Large intestine (tissue), 3 donors: ENCODE measurements around the gene LRRC75A. TPM values are rescaled to one million over a fixed set of nuclear protein-coding genes. Genes with fewer than 3 reads are reported as not detected.
"Not testable (repeated sequence)": the region's sequence is repeated elsewhere in the genome, so short reads cannot be mapped to it uniquely, and the experiment has no call there.

Source experiments
- DNase-seq, 2 donors: peaks; one replicate each; pipeline versions ENCODE4 v3.0.0 to v3.0.0-alpha.2; 2013
- H3K27ac ChIP-seq: one replicate; pipeline ENCODE4 v1.5.1; 2013; ENCODE audit warnings: low read length
- H3K27me3 ChIP-seq: 2 replicates; pipeline ENCODE4 v1.6.1; 2013; ENCODE audit warnings: low read length; ENCODE audit not compliant: control insufficient read depth, insufficient read depth
- H3K36me3 ChIP-seq: 2 replicates; pipeline ENCODE4 v1.6.1; 2013; ENCODE audit warnings: low read length; ENCODE audit not compliant: control insufficient read depth, insufficient read depth
- H3K4me1 ChIP-seq: one replicate; pipeline ENCODE4 v1.6.1; 2013; ENCODE audit warnings: low read length; ENCODE audit not compliant: control insufficient read depth, insufficient read depth
- H3K4me3 ChIP-seq: one replicate; pipeline ENCODE4 v1.5.1; 2013; ENCODE audit warnings: low read length
- H3K9me3 ChIP-seq: one replicate; pipeline ENCODE4 v1.6.1; 2013; ENCODE audit warnings: mild to moderate bottlenecking, low read depth, low read length, moderate library complexity; ENCODE audit not compliant: control insufficient read depth
- WGBS: methylation state at CpG from one replicate; pipeline ENCODE4 v1.1.5; 2013; ENCODE audit warnings: low lambda C conversion rate; ENCODE audit not compliant: insufficient coverage; 5-methylcytosine and 5-hydroxymethylcytosine counted together
- polyA plus RNA-seq: library from polyadenylated mRNA; unstranded; fragments of 120-200 nt; gene quantifications from one replicate; pipeline ENCODE4 v1.2.1, GENCODE V29; 2013

The LRRC75A gene
- polyA plus RNA-seq, 1 donor: 37.2 TPM

DNA sequence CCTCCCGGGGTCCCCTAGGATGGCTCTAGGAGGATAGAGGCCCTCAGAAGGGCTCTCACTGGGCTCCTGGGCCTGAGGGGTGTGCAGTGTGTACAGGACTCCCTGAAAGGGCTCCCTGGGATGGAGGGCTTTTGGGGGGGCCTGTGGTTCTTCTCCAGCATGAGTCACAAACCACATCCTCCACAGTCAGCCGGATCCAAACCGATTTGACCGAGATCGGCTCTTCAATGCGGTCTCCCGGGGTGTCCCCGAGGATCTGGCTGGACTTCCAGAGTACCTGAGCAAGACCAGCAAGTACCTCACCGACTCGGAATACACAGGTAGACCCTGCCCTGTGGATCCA, 72.1 kb downstream of the LRRC75A start:
- peaks cover 5% of the 10 kb centered on the region for H3K4me1 ChIP-seq
- DNase-seq: no peak
- H3K9me3 ChIP-seq: no peaks in the 10 kb centered on the region
- no peaks in the 10 kb centered on the region for H3K27me3 ChIP-seq
- H3K36me3 ChIP-seq: no peaks in the 10 kb centered on the region
- no peak overlapping the region for H3K4me3 ChIP-seq
- no peak overlapping the region for H3K27ac ChIP-seq
- WGBS: no CpG with 5 or more reads among the region's 10 CpGs

DNA sequence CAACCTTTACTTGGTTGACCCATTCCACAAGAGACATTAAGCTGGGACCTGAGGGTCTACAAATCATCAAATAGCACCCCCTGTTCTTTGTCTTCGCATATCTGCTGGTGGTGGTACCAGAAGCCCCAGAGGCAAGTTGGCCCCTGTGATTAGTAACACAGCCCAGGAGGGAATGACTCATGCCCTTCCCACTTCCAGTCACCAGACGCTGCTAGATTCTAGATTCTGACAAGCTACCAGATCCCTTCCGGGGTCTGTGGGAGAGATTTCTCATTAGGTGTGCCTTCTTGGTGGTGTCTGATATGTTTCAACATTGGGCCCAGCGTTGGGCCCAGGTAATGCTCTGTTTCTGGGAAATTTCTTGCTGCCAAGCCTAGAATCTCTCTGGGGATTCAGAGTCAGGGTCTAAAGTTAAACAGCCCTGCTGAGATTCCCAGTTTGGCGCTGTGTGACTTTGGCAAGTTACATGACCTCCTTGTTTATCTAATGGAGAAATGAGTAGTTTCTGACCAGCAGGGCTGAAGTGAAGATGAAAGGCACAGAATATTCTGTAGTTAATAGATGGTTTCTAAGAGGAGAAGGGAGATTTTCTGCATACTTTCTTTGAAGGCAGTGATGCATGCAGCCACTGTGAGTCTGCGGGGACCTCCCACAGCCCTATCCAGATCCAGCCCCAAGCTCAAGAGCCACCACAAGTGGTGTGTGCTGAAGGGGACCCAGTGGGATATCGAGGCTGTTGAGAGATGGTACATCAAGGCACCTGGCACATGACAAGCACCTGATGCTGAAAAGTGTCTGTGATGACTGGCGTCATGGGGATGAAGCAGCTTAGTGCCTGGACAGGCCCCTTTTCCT, 72.7 kb downstream of the LRRC75A start:
- DNase-seq: peak in 1 of 2 donors; percentile 44
- H3K27me3 ChIP-seq: no peaks in the 10 kb centered on the region
- H3K27ac ChIP-seq: no peak overlapping the region
- no peak overlapping the region for H3K4me3 ChIP-seq
- no CpG with 5 or more reads among the region's 8 CpGs for WGBS
- H3K36me3 ChIP-seq: no peaks in the 10 kb centered on the region
- peaks cover 5% of the 10 kb centered on the region for H3K4me1 ChIP-seq
- no peaks in the 10 kb centered on the region for H3K9me3 ChIP-seq

DNA sequence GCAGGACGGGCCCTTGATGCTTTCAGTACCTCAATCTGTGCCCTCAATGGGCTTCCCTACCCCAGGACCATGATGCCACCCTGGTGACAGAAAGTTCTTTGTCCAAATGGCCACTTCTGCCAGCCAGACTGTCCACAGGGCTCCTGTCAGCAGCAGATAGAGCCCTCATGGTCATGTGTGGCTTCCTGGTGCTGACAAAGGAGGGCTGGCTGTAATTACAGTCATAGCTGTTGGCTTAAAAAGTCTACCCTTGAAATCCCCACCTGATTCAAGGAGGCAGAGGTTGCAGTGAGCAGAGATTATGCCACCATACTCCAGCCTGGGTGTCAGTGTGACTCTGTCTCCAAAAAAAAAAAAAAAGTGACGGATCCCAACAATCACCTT, 73.3 kb downstream of the LRRC75A start:
- Histone ChIP-seq H3K36me3 (no peaks in the 10 kb centered on the region), H3K9me3 (no peaks in the 10 kb centered on the region), H3K27ac (no peak overlapping the region), H3K4me3 (no peak overlapping the region), H3K4me1 (peaks cover 5% of the 10 kb centered on the region), H3K27me3 (no peaks in the 10 kb centered on the region)
- no CpG with 5 or more reads among the region's 2 CpGs for WGBS
- no peak for DNase-seq

DNA sequence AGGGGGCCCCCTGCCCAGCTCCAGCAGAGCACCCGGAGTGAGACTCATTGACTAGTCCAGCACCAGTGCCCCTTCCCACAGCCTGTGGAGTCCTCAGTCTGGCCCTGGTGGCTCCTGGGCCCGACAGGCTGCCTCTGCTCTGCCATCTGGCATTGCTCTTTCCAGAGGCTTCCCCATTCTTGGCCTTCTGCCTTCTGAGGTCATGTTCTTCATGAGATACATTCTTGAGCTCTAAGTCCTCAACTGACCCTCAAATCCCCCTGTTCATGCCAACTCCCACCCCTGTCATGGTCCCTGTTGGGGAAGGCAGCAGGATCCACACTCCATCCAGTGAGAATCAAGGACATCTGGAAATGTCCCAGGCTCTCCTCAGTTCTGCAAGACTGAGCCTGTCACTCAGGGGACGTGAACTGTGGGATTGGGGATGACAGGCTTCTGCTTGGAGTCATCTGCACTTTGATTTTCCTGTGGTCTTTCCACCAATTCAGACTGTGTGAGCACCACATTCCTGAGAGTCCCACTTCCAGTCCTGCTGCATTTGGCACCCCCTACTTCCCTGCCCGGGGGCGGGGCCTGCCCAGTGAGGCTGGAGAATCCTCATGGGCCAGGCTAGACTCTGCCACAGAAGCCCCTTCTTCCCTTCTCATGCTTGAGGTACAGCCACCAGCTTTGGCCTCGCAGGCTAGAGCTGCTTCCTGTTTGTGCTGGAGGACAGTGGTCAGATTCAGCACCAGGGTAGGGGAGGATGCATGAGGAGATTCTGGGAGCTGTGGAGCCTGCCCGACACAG, 73.9 kb downstream of the LRRC75A start:
- no peak overlapping the region for H3K4me3 ChIP-seq
- H3K9me3 ChIP-seq: no peaks in the 10 kb centered on the region
- H3K4me1 ChIP-seq: peaks cover 5% of the 10 kb centered on the region
- H3K36me3 ChIP-seq: no peaks in the 10 kb centered on the region
- no peaks in the 10 kb centered on the region for H3K27me3 ChIP-seq
- no CpG with 5 or more reads among the region's 7 CpGs for WGBS
- H3K27ac ChIP-seq: no peak overlapping the region
- DNase-seq: no peak

DNA sequence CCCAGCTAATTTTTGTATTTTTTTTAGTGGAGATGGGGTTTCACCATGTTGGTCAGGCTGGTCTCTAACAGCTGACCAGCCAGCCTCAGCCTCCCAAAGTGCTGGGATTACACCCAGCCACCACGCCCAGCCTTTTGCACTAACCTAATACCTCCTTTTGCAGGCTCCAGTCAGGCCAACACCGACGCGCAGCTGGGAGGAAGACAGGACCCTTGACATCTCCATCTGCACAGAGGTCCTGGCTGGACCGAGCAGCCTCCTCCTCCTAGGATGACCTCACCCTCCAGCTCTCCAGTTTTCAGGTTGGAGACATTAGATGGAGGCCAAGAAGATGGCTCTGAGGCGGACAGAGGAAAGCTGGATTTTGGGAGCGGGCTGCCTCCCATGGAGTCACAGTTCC, 74.6 kb downstream of the LRRC75A start:
- H3K27me3 ChIP-seq: no peaks in the 10 kb centered on the region
- H3K4me1 ChIP-seq: peaks cover 5% of the 10 kb centered on the region
- DNase-seq: no peak
- H3K4me3 ChIP-seq: no peak overlapping the region
- H3K36me3 ChIP-seq: no peaks in the 10 kb centered on the region
- 92% methylated on average over 2 of the region's 7 CpGs for WGBS
- no peak overlapping the region for H3K27ac ChIP-seq
- H3K9me3 ChIP-seq: no peaks in the 10 kb centered on the region

DNA sequence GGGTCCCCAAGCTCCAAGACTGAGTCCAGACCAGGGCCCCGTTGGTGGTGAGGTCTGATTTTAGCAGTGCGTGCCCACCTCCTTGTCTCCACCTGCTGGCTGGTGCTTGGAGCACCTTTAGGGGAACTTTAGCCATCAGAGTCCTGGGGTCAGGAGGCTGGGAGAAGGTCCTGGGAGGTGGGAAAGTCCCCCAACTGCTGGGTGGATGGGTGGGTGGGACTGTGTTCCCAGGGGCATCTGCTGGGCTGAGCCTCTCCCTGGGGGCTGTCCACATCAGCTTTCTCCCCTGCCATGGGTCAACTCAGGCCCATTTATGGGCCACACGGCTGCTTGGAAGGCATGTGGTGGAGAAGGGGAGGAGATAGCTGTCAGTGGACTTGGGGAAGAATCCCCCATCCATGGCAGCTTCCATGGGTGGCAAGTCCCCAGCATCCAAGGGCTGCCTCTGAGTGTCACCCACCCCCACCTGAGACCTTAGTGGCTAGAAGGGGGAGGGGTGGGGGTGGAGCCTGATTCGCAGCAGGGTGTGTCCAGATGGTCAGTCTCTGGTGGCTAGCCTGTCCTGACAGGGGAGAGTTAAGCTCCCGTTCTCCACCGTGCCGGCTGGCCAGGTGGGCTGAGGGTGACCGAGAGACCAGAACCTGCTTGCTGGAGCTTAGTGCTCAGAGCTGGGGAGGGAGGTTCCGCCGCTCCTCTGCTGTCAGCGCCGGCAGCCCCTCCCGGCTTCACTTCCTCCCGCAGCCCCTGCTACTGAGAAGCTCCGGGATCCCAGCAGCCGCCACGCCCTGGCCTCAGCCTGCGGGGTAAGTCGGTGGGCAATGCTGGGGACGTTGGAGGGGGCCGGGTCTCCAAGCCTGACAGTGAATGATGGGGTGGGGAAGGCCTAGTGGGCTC, 76.7 kb downstream of the LRRC75A start, which contains the start of gene TRPV2:
Gene TRPV2, plus strand, starts transcription at position 541 of the 894 bp plus-strand sequence. CDS start 2,098 bp downstream, outside the sequence.
- H3K4me3 ChIP-seq: peak within 1 kb of the TSS; percentile 26
- peaks cover 5% of the 10 kb centered on the region for H3K4me1 ChIP-seq
- no peaks in the 10 kb centered on the region for H3K27me3 ChIP-seq
- no CpG with 5 or more reads among the region's 21 CpGs for WGBS
- no peak for DNase-seq
- no peak within 1 kb of the TSS for H3K27ac ChIP-seq
- H3K36me3 ChIP-seq: no peaks in the 10 kb centered on the region
- no peaks in the 10 kb centered on the region for H3K9me3 ChIP-seq

DNA sequence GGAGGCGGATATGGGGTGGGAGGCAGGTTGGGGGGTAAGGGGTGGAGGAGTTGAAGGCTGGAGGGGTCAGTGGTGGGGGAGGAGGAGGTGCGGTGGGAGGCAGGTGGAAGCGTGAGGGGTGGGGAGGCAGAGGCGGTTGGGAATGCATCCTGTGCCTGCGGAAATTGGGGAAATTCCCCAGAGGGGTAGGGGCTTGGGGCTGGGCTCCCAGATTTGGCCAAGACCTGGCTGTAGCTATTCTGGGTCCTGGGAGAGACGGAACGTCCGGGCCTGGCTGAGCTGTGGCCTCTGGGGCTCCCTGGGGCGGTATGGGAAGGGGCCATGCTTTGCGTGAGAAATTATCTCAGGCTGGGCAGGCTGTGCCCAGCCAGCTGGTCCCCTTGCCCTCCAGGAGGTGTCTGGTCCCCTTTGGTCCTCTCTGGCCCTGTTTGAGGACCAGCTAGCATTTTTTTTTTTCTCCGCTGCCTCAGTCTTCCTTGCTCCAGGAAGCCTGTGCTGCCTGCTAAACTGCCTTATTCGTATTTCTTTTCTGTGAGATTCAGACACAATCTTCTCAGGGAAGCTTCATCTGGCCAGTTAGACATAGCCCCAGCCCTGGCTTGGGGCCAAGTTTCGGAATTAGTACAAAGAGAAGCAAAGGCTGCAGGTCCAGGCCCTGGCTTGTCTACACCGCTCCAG, 83.9 kb downstream of the LRRC75A start:
- H3K27me3 ChIP-seq: no peaks in the 10 kb centered on the region
- WGBS: no CpG with 5 or more reads among the region's 14 CpGs
- H3K4me3 ChIP-seq: no peak overlapping the region
- peaks cover 6% of the 10 kb centered on the region for H3K4me1 ChIP-seq
- H3K27ac ChIP-seq: no peak overlapping the region
- DNase-seq: peak; percentile 40 to 67
- H3K9me3 ChIP-seq: no peaks in the 10 kb centered on the region
- no peaks in the 10 kb centered on the region for H3K36me3 ChIP-seq

DNA sequence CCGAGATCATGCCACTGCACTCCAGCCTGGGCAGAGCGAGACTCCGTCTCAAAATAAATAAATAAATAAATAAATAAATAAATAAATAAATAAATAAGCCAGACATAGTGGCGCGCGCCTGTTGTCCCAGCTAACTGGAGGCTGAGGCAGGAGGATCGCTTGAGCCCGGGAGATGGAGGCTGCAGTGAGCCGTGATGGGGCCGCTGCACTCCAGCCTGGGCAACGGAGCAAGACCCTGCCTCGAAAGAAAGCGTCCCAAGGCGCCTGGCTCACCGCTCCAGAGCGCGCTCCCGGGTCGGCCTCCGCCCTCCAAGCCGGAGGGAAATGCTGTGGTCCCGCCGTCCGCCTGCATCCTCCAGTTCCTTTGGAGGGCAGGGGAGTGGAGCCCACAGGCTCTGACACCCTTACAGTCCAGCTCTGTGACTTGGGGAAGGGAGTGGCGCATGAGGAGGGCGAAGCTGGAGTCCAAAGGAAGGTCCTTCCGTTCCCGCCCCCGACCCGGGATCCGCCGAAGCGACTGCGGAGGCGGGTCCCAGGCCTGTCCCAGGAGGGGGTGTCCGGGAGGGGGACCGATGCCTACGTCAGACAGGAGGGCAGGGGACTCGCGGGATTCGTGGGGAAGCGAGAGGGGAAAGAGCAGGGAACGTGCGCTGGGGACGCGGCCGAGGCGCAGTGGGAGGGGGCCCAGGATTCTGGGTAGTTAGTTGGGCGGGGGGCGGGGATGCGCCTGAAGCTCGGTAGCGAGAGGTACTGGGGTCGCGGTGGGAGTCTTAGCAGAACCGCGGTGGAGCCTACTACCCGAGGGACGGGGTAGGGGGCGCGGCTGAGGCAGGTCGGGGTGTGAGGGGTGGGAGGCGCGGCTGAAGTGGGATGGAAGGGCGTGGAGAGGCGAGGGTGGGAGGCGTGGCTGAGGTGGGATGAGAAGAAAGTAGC, 85.0 kb downstream of the LRRC75A start:
- no peaks in the 10 kb centered on the region for H3K36me3 ChIP-seq
- no peaks in the 10 kb centered on the region for H3K9me3 ChIP-seq
- 0% methylated on average over 3 of the region's 67 CpGs for WGBS
- peak overlapping the region; percentile 53 for H3K4me3 ChIP-seq
- H3K4me1 ChIP-seq: peaks cover 6% of the 10 kb centered on the region
- H3K27me3 ChIP-seq: no peaks in the 10 kb centered on the region
- peak overlapping the region; percentile 9 for H3K27ac ChIP-seq
- peak; percentile 56 to 77 for DNase-seq

DNA sequence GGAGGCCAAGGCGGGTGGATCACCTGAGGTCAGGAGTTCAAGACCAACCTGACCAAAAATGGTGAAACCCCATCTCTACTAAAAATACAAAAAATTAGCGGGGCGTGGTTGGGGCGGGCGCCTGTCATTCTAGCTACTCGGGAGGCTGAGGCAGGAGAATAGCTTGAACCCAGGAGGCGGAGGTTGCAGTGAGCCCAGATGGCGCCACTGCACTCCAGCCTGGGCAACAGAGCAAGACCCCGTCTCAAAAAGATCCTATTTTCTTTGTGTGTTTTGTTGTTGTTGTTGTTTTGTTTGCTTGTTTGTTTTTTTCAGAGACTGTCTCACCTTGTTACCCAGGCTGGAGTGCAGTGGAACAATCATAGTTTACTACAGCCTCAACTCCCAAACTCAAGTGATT, 88.1 kb downstream of the LRRC75A start:
- not testable (repeated sequence) for H3K36me3 ChIP-seq
- 100% methylated on average over 1 of the region's 9 CpGs for WGBS

More for the DNA sequence above, 88.1 kb downstream of the LRRC75A start:
- not testable (repeated sequence) for H3K27me3 ChIP-seq, DNase-seq, H3K4me1 ChIP-seq, H3K27ac ChIP-seq, H3K9me3 ChIP-seq, H3K4me3 ChIP-seq
